Astrocyte of the cerebellum (primary cell): ENCODE data around the gene PPP1R11.

Experiments used
- DNase-seq: peaks from one replicate; pipeline ENCODE4 v3.0.0-alpha.2; 2011; ENCODE audit warnings: low read depth
- H3K4me3 ChIP-seq: 2 replicates; pipeline ENCODE4 v1.5.1; 2011; ENCODE audit warnings: mild to moderate bottlenecking, low read depth, low read length, moderate library complexity
- in situ Hi-C: cut with HindIII; loops from 2 replicates; pipeline ENCODE4 v1.10.0; 2017; ENCODE audit warnings: low sequenced_read_pairs
- TF ChIP-seq, protein P1 (sequence below): IDR thresholded peaks from 2 replicates; pipeline ENCODE4 v1.5.1; 2012; ENCODE audit warnings: low read length, low read depth, moderate library complexity, mild to moderate bottlenecking; ENCODE audit errors: missing control alignments

PPP1R11 gene

DNA sequence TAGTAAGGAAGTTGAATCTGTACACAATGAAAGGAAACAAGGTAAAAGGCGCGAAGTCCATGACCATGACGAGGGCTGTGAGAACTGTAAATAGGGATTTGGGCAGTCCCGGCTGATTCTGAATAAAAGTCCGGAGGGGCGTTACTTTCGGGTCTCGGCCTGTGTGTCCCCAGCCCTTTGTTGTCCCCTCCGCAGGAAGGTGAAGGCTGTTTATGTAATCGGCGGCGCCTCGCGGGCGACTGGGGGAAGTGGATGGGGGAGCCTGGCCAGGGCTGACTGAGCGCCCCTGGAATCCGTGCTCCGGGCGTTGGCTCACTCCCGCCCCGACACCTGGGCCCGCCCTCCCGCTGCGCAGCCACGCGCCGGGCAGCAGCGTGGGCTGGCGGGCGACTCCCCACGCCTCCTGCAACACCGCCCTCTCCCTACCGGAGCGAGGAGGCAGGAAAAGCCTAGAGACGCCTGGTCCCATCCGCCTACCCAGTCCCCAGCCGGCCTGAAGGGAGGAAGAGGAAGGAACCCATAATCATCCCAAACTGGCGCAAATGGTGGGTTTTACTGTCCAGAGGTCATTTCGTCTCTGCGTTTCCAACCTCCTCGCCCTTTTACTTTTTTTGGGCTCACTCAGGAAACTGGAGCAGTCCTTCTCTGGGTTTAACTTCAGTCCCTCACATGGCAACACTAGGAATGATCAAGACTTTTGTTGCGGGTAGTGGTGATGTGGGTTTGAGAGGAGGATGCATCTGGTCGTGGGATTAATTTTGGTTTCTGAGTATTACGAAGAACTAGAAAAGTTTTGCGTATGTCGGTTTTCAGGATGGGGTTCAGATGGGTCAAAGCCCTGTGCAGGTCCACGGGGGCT lies 33.8 kb downstream of the PPP1R11 start:
- in situ Hi-C loops: no loop called here
- TF ChIP-seq, protein P1, sequence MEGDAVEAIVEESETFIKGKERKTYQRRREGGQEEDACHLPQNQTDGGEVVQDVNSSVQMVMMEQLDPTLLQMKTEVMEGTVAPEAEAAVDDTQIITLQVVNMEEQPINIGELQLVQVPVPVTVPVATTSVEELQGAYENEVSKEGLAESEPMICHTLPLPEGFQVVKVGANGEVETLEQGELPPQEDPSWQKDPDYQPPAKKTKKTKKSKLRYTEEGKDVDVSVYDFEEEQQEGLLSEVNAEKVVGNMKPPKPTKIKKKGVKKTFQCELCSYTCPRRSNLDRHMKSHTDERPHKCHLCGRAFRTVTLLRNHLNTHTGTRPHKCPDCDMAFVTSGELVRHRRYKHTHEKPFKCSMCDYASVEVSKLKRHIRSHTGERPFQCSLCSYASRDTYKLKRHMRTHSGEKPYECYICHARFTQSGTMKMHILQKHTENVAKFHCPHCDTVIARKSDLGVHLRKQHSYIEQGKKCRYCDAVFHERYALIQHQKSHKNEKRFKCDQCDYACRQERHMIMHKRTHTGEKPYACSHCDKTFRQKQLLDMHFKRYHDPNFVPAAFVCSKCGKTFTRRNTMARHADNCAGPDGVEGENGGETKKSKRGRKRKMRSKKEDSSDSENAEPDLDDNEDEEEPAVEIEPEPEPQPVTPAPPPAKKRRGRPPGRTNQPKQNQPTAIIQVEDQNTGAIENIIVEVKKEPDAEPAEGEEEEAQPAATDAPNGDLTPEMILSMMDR: no peak
- DNase-seq: no peak
- H3K4me3 ChIP-seq: no peak overlapping the region

DNA sequence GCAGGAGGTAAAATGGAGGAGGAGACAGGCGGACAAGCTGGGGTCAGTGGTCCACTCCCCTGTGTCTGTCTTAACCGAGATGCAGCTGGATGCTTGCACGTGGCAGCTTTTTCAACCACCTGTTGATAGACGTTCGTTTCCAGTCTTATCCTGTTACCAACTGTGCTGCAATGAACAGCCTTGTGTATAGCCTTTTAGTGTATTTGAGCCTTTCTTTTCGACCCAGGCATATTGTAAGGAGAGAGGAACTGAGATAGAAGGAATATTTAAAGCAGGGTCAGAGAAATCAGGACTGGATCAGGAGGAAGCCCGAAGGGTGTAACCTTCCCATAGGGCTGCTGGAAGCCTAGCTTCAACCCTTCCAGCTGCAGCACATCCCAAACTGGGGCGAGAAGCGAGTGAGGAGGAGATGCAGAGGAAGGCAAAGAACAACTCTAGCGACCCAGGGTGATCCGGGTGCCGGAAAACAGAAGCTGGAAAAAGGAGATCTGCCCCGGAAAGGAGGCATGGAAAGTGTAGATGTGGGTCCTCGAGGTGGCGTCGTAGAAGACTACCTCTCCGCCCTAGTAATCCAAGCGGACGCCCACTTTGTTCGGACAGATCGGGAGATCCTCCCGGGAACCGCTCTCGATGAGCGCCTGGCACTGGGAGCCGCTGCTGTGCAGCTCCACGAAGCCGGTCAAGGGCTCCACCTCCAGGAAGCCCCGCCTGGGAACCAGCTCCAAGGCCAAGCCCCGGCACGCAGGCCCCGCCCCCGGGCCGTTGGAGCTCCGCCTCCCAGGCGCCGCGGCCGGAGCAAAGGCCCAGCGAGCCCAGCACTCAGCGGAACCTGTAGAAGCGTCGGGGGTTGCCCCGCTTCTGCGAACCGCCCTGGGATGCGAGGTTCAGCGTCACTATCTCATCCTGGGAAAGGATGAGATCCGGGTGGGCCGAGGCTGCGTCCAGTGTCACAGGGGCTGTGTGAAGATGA lies 34.7 kb downstream of the PPP1R11 start:
- peak overlapping the region; percentile 25 for H3K4me3 ChIP-seq
- in situ Hi-C loops: no loop called here
- TF ChIP-seq, protein P1: peak; percentile 10
- DNase-seq: peak; percentile 23

DNA sequence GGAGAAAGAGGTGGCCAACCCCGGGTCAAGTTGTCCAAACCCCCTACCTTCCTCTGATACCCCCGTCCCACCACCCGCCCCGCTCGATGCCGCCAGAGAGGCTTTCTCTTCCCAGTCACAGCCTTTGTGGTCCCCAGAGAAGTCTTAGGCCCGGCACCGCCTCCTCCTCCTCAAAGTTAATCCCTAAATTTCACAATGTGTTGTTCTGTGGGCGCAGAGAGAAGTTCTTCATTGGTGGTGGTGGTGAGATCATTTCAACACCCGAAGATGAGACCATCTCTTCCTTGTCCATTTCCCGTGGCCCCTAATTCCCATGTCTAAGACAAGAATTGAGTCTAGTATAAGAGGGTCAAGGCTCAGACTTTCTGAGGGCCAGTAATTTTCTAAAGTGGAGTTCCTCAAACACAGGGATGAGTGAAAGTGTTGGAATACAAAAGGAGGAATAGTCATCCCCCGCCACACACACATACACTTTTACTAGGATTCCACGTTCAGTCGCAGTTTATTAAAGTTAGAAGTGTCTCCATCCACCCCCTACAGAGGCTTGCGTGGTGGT lies 35.5 kb downstream of the PPP1R11 start:
- DNase-seq: no peak
- H3K4me3 ChIP-seq: peak overlapping the region; percentile 25
- TF ChIP-seq, protein P1: no peak
- in situ Hi-C loops: no loop called here

DNA sequence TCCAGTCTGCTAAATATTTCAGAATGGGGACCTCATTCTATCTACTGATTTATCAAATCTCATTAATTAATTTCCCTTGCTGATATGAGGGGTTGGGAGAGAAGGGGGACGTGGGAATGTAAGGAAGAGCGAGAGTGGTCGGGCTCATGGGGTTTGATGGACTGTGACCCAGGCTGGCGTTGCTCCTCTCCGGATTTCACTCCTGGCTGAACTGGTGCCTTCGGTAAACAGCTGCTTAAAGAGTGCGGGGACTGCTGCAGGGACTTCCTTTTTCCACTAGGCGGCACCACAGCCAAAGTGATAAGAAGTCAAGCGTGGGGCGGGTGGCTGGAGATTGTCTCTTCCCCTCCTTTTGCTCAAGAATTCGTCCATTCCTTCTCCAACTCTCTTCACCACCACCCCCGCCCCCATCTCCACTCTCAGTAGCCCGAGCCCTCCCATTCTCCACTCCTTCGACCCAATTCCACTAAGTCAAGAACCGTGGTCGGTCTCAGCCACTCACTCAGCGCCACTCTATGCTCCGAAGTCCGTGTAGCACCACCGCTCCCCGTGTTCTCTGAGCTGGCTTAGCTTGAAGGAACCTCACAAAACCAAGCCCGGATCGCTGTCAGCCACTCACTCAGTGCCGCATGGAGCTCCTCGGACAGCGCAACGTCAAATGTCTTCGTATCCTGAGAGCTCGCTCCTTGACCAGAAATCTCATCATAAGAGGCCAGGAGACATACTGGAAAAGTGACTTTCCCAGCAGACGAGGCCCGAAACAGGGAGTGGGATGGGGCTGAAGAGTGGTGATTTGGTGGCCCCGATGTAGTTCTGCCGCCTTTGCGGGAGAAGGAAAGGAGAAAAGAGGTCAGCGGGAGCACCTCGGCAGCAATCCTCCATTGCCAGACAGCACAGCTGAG lies 36.2 kb downstream of the PPP1R11 start:
- DNase-seq: peak; percentile 63
- TF ChIP-seq, protein P1: peak; percentile 90
- in situ Hi-C loops: no loop called here
- H3K4me3 ChIP-seq: peak overlapping the region; percentile 37

DNA sequence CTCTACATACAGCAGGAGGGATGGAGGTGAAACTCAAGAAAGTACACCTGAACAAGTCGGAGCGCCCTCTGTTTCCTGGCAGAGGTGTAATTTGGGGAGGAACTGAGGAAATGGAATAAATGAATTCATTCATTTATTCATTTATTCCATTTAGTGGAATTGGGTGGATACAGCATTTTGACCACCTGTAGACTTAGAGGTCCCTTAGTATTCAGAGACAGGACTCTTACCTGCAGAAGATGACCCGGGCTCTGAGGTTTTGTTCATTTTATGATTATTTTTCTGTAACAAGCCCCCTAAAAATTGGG lies 36.8 kb downstream of the PPP1R11 start:
- no peak overlapping the region for H3K4me3 ChIP-seq
- in situ Hi-C loops: no loop called here
- DNase-seq: no peak
- TF ChIP-seq, protein P1: no peak

DNA sequence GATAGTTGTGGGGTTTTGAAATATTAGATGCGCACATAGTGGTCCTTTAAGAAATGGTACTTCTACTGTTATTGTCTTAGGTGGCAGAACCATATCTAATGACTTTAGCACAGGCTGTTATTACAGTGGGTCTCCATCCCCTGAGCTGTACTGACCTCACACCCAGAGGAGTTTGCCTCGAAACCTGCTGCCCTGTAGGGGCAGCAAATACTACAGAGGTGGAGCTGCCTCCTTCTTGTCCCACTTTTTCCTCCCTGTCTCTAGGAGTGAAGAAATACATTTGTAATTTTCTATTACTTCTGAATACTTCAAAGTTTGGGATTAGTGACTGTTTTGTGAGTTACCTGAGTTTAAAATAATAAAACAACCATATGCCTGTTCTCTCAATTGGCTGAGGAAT lies 37.7 kb downstream of the PPP1R11 start:
- in situ Hi-C loops: no loop called here
- TF ChIP-seq, protein P1: peak; percentile 4

More for the DNA sequence above, 37.7 kb downstream of the PPP1R11 start:
- H3K4me3 ChIP-seq: no peak overlapping the region
- no peak for DNase-seq
